ENCODE measurements around the gene CARD10. TPM values are rescaled to one million over a fixed set of nuclear protein-coding genes. Genes with fewer than 3 reads are reported as not detected.
"Not testable (repeated sequence)": the region's sequence is repeated elsewhere in the genome, so short reads cannot be mapped to it uniquely, and the experiment has no call there.

Gene CARD10
- total RNA-seq, 6 experiments from 2014 or later: 9.0 to 27.8 (median 14.2) TPM

DNA sequence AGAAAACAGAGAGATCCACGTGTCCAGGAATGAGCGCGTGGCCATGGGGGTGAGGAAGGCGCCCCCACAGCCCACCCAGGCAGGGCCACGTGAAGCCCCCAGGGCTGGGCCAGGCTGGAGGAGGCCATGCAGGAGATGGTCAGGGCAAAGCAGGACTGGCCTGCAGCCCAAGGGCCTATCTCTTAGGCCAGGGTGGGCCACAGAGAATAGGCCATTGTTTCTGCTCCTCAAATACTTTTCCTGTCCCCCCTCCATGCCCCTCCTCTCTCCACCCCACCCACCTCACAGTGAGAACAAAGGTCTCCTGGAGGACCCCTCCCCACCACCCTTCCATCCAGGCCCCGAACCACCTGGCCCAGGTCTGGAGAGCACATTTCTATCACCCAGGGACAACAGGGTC lies 32.8 kb upstream of the CARD10 start:
- DNase-seq (no peak), ATAC-seq (no peak)
- no peak overlapping the region for H3K4me3 ChIP-seq
- WGBS (ENCODE audit: insufficient coverage, low coverage, low lambda C conversion rate, missing lambda C conversion rate): 59% methylated on average over 5 of the region's 6 CpGs
- TF ChIP-seq, protein P1, sequence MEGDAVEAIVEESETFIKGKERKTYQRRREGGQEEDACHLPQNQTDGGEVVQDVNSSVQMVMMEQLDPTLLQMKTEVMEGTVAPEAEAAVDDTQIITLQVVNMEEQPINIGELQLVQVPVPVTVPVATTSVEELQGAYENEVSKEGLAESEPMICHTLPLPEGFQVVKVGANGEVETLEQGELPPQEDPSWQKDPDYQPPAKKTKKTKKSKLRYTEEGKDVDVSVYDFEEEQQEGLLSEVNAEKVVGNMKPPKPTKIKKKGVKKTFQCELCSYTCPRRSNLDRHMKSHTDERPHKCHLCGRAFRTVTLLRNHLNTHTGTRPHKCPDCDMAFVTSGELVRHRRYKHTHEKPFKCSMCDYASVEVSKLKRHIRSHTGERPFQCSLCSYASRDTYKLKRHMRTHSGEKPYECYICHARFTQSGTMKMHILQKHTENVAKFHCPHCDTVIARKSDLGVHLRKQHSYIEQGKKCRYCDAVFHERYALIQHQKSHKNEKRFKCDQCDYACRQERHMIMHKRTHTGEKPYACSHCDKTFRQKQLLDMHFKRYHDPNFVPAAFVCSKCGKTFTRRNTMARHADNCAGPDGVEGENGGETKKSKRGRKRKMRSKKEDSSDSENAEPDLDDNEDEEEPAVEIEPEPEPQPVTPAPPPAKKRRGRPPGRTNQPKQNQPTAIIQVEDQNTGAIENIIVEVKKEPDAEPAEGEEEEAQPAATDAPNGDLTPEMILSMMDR (IDR thresholded peaks at IDR 0.05): no peak
- TF ChIP-seq POLR2A (IDR thresholded peaks at IDR 0.05): no peak
- H3K27me3 ChIP-seq: no peaks in the 10 kb centered on the region
- intact Hi-C loops (cut with DNase I): no loop called here
- H3K9me3 ChIP-seq: no peaks in the 10 kb centered on the region
- H3K36me3 ChIP-seq: no peaks in the 10 kb centered on the region
- H3K27ac ChIP-seq: peak overlapping the region in 2 of 3 donors; percentile 13 to 54
- peaks cover 0 to 43% (median 17%) of the 10 kb centered on the region in 4 donors for H3K4me1 ChIP-seq

DNA sequence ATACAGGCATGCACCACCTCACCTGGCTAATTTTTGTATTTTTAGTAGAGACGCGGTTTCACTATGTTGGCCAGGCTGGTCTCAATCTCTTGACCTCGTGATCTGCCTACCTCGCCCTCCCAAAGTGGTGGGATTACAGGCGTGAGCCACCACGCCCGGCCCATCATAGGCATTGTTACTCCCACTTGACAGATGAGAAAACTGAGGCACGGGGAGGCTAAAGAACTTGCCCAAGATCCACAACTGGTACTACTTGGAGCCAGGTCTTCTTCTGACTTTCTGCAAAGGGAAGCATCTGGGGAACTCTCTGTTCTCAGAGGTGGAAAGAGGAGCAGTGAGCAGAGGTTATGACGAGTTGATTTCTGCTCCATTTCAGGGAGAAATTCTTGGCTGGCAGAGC lies 31.7 kb upstream of the CARD10 start:
- WGBS (ENCODE audit: insufficient coverage, low coverage, low lambda C conversion rate, missing lambda C conversion rate): 73% methylated on average over 8 of the region's 9 CpGs
- H3K4me1 ChIP-seq: peaks cover 0 to 50% (median 19%) of the 10 kb centered on the region in 4 donors
- H3K9me3 ChIP-seq; H3K4me3 ChIP-seq; DNase-seq; intact Hi-C loops (cut with DNase I); ATAC-seq; H3K27me3 ChIP-seq; H3K36me3 ChIP-seq: not testable (repeated sequence)
- H3K27ac ChIP-seq: peak overlapping the region in 1 of 3 donors; percentile 62

DNA sequence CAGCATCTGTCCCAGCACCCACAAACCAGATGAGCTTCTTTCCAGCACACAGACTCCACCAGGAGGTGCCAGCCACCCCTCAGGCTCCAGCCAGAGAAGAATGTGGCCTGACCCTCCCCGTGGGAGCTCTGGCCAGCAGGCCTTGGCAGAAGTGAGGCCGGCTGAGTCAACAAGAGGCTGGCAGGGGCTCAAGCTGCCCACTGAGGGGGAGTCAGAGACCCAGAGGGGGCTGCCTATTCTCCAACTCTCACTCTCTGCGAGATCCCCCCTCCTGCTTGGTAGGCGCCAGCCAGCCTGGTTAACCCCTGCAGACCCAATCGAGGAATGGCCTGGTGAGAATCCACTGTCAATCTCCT lies 30.5 kb upstream of the CARD10 start:
- no peak overlapping the region for H3K4me3 ChIP-seq
- ATAC-seq: peak; percentile 38 to 52 (median 49)
- peak overlapping the region in 2 of 3 donors; percentile 54 to 62 for H3K27ac ChIP-seq
- intact Hi-C loops (cut with DNase I): no loop called here
- TF ChIP-seq, protein P1 (IDR thresholded peaks at IDR 0.05): peak; percentile 36 to 60 (median 44)
- no peak for TF ChIP-seq POLR2A (IDR thresholded peaks at IDR 0.05)
- H3K36me3 ChIP-seq: no peaks in the 10 kb centered on the region
- no CpG with 5 or more reads among the region's 5 CpGs for WGBS (ENCODE audit: insufficient coverage, low coverage, low lambda C conversion rate, missing lambda C conversion rate)
- H3K4me1 ChIP-seq: peaks cover 0 to 59% (median 26%) of the 10 kb centered on the region in 4 donors
- H3K27me3 ChIP-seq: no peaks in the 10 kb centered on the region
- H3K9me3 ChIP-seq: no peaks in the 10 kb centered on the region
- DNase-seq: peak; percentile 75 to 90 (median 89)

DNA sequence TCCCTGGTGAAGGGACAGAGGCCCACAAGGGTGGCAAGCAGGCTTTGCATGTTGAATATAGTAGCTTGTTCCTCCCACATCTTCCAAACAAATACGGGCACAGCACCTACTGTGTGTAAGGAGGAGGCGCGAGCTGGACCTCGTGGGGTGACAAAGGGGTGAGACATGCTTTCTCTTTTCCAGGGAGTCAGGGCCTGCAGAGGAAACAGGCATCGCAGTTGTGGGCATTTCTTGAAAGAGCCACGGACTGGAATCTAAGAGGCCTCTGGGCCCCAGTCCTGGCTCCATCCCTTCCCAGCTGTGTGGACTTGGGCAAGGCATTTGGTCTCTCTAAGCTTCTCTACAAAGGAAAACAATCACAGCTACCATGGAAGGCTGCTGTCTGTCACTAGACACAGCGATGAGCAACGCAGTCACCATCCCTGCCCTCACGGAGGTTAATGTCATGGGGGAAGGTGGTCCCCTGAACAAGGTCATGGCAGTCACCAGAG lies 28.1 kb upstream of the CARD10 start:
- no peak for ATAC-seq
- intact Hi-C loops (cut with DNase I): no loop called here

More for the DNA sequence above, 28.1 kb upstream of the CARD10 start:
- Histone ChIP-seq H3K27ac (peak overlapping the region; percentile 85 to 89 (median 86)), H3K36me3 (no peaks in the 10 kb centered on the region), H3K27me3 (no peaks in the 10 kb centered on the region), H3K4me1 (peaks cover 0 to 63% (median 27%) of the 10 kb centered on the region in 4 donors), H3K4me3 (no peak overlapping the region), H3K9me3 (no peaks in the 10 kb centered on the region)
- TF ChIP-seq, protein P1 (IDR thresholded peaks at IDR 0.05): no peak
- no peak for TF ChIP-seq POLR2A (IDR thresholded peaks at IDR 0.05)
- DNase-seq: no peak
- 0% methylated on average over 1 of the region's 9 CpGs for WGBS (ENCODE audit: insufficient coverage, low coverage, low lambda C conversion rate, missing lambda C conversion rate)
